Endometrium (tissue), 2 donors: ENCODE results near the gene NEAT1.

Experiments used
- FAIRE-seq: peaks from 2 replicates; lab custom pipeline; 2012; peaks lifted over from hg19 to GRCh38; lab: Jason Lieb, UNC
- donor health status: control.
- donor health status: control.

The NEAT1 gene

DNA sequence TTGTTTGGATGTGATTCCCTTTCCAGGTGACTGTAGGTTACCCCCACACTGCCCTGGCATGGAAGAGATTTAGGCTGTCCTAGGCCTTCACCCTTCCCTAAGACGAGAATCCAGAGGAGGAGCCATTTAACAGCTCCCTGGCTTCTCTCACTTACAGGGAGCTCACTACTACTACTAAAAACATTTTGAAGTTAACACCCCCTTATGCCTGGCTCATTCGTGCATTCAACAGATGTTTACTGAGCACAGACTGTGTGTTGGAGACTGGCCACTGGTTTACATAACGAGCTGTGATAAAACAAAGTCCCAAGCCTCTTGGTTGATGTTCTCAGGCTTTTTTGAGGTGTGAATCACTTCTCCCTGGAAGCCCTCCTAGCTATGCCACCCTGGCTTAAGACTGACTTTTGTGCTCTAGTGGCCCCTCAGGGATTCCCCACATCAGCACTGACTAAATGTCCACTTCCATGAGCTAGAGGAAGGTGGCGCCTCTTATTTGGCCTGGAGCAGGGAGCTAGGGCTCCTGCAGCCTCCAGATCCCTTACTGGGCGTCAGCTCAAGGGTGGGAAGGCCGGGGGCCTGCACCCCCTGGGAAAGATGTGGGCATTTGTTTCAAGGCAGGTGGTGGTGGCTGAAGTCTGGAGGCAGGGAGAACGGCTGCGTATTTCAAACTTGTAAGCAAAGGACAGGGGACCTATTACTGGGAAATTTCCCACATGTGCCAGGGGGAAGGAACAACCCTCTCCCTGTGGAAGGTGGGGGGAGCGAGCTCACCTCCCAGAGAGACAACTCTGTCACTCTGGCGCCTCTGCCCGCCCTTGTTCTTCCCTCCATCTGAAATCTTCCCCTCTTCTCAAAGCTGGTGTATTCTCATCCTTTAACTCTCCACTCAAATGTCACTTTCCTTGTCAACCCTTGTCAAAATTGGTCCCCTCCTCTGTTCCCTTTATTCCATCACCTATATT, 56.9 kb downstream of the NEAT1 start:
- no peak for FAIRE-seq

DNA sequence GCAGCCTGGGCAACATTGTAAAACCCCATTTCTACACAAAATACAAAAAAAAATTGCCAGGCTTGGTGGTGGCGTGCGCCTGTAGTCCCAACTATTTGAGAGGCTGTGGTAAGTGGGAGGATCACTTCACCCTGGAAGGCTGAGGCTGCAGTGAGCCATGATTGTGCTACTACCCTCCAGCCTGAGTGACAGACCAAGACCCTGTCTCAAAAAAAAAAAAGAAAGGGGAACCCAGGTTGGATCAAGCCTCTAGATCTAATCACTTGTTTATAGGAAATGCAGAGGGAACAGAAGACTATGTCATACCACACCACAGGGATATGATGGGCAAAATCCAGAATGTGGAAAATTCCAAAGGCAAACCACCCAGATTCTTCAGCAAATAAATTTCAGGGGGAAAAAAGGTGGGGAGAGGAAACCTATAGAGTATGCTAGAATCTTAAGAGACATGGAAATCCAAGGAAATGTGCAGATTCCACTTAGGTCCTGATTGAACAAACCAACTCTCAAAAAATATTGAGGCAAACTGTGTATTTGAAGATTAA, 59.8 kb downstream of the NEAT1 start:
- no peak for FAIRE-seq

DNA sequence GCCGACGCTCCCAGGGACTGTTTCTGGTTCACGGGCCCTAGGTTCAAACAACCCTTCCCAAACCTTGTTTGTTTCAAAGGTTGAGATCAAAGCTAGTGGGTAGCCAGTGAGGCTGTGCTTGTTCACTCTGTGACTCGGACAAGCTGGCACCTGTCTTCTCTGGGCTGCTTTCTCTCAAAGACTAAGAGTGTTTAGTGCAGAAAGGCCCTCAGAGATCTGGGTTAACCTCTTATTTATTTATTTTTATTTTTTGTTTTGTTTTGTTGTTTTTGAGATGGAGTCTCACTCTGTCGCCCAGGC, 63.3 kb downstream of the NEAT1 start:
- no peak for FAIRE-seq

DNA sequence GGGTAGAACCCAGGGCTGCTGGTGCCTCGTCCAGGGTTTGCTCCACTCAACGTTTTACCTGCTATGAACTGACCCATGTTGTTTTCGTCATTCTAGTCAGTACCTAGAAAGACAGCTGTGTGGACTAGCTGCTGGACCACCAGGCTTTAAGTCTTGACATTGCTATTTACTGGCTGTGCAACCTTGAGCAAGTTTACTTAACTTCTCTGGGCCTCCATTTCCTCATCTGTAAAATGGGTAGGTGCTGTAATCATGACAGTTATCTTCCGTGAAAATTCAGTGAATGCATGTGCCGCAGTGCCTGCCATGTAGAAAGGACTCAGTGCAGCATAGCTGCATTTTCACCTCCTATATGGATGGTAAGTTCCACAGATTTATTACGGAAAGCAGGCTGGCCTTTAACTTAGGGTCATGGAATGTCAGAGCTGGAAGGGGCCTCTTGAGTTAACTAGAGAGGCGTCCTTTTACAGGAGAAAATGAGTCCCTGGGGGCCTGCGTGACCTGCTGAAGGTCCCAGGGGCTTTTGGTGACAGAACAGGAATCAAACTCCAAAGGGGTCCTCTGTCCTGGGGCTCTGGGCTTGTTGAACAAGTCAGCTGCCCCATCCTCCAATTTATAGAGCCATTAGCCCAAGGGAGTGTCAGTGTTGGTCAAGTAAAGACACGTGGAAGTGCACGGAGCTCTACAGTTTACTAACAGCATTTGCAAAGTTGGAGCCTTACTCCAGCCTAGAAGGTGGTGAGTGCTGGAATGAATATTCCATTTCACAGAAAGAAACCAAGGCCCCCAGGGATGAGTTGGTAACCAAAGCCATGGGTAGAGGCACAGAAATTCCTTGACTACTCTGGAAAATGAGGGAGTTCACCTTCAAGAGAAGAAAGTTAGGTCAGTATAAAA, 64.2 kb downstream of the NEAT1 start:
- no peak for FAIRE-seq

DNA sequence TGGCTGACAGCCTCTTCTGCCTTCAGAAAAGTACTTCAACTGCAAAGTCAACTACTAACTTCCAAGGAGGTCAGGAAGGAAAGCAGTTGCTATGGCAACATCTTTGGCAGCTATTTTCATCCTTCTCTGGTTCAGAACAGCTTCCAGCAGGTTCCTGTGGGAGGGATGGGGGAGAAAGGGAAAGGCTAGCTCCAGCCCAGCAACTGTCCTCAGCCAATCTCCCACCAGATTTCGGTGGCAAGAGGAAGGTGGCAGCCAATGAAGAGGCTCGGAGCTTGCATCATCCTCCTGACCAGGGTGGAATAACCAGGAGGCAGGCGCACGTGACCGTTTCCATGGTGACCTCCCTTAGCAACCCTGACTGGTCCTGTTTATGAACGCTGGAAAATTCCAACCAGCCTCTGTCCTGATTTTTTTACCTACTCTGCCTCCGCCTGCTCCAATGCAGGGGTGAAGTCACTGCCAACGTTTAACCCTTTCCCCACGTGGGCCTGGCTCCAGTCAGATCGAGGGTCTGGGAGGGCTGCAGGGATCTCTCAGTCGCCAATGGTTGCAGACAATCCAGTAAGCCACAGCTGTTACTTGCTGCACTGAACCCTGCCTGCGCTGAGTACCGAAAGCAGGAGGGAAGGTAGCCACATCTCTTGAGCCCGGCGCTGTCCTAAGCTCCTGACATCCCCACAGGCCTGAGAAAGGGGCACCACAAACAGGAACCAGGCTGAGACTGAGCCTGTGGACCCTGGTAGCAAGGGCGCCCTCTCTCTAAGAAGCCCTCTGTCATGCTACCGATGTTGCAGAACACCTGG, 65.1 kb downstream of the NEAT1 start:
- peak; percentile 93 for FAIRE-seq

DNA sequence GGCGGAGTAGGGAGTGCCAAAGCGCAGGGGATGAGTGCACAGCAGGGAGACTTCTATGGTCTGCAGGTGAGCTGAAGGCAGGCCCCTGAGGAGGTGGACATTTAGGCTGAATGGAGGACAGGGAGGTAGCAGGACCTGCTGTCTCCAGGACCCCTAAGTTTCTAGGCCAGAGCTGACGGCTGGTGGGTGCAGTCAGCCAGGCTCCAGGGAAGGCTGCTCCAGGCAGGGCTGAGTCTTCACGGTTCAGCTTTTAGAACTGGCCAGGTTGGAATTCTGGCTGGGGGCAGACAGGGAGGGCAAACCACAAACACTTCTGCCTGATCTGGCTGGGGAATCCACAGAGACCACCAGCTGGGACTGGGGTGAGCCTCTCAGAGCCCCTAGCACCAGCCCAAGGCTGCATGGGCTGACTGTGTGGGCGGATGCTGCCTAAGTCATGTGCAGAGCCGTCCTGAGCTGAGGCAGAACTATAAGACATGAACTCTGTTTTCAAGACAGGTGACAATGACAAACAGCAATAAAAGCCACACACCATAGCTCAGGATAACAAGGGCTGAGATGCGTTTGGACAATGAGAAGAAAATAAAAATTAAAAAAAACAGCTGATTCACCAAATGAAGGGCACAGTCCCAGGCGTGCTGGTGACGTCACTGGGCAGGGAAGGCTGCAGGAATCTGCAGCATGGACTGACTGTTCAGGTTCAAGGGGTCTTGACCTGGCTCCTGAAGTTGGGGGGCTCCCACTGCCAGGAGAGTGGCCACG, 65.9 kb downstream of the NEAT1 start:
- FAIRE-seq: no peak

DNA sequence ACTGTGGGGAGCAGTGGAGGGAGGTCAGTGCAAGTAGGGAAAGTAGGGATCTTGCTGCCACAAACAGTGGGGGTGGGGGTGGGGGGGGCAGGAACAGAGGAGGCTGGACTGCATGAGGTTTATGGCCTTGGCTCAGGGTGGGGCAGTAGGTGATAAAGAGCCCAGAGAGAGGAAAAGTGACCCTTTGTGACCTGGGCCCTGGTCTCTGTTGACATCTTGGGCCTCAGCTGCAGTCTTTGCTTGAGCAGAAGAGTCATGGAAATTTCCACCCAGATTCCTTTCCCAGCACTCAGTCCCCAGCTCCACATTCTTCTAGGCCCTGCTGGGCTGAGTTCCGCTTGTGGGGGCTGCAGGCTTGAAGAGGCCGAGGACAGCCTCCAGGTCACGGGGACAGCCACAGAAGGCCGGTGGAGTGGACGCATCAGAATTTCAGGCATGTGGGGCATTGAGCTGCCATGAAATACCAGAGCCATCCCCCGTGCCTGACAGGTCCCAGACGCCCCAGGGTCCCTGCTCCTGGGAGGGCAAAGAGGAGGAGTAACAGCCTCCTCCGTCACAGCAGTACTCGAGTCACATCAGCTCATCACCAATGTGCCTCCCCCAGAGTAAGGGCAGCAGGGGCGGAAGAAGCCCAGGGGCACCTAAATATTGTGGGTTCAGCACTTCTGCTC, 66.6 kb downstream of the NEAT1 start:
- no peak for FAIRE-seq

DNA sequence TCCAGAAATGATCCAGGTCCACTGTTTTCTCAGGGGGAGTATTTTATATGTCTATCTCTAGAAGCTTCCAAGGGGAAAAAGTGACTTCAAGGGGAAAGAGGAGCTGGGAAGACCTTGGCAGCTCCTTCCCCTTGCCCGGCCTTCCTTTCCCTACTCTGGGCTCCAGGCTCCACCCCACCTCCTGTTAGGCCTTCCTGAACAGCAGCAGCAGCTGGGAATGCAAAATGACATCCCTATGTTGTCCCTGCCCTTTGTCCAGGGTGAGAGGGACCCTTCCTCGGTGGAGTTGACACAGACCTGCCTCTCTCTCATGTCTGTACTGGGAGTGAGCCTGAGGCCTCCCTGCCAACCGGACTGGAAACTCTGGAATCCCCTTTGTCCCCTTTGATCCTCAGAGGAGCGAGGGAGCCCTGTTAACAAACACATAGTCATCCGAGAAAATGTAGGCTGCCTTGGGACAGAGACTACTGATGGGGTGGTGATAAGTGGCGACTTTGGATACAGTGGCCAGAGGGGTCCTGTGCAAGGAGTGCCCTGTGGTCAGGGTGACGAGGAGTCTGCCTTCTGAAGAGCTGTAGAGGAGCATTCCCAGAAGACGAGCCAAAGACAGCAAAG, 67.2 kb downstream of the NEAT1 start:
- FAIRE-seq: no peak

DNA sequence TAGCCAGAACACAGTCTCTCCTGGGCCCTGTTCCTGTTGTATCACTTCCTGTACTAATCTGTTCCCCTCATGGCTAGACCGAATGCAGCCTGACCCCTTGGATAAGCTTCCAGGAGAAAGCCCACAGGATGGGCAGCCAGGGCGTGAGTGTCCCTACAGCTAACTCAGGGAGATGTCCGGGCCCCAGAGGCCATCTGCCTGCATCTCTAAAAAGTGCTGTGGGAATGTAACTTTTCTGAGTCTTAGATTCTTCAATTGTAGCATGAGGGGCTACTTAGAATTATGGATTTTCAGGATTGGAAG, 68.5 kb downstream of the NEAT1 start:
- no peak for FAIRE-seq

DNA sequence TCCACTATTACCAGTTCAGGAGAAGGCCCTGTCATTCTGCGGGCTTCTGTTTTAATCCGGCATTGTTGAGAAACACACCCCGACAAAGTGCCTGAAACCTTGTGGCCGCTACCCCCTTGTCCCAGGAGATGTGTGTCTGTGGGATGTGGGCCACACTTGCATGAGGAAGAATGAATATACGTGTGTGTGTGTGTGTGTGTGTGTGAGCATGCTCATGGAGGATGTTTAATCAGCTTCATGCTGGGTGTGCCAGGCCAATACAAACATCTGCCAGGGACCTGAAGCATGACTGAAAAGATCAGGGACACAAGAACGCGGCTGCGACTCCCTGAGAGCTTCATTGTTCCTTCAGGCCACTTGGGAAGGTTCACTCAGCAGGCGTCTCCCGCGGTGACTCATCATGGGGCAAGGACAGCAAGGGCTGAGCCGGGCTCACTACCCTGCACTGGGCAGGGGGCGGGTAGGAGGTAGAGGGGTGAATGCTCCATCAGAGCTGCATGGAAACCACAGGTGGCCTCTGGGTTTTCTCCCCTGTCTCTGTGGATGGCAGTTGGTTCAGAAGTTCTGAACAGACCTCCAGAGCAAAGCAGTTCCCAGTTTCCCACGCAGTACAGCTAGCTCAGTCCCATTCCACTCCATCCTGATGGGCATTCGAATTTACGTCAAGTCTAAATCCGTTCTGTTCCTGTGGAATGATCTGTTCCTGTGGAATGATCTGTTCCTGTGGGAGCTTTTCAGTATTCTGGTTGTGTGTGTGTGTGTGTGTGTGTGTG, 69.2 kb downstream of the NEAT1 start:
- no peak for FAIRE-seq

DNA sequence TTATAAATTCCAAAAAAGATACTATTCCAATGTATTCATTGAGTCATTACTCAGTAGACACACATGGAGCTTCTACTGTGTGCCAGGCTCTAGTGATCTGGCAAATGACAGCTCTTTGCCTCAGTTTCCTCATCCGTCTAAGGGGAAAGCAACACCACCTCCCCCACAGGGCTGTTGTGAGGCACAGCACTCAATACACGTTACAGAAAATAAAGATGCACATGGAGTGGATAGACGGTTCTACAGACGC, 69.7 kb downstream of the NEAT1 start:
- FAIRE-seq: no peak

DNA sequence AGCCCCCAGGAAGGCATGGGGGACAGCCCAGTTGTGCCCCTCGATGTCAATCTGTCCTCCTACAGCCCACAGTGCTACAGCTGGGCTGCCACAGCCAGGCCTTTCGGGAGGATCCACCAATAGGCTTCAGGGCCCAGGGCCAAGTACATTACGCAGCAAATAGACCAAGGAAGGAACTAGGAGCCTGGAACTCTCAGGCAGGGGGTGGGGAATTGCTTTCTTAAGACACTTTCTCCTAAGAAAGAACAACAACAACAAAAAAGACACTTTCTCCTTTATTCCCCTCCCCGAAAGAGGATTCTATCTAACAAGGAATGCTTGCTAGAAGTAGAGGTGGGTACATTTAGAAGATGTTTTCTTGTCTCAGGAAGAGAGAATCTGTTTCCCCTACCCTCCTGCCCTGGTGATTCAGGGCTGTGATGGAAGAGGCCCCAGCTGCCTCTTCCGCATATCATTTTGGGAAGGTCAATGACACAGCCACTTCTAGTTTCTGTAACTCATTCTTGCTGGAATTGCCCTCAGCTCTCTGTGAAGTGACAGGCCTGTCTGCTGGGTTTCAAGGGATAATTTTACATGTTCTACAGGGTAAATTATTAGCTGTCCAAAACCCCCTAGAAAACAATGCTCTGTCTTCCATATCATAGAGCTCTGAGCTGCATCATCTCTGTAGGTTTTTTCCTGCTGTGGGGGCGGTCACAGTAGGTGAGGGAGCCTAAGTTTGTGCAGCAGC, 70.2 kb downstream of the NEAT1 start:
- no peak for FAIRE-seq

DNA sequence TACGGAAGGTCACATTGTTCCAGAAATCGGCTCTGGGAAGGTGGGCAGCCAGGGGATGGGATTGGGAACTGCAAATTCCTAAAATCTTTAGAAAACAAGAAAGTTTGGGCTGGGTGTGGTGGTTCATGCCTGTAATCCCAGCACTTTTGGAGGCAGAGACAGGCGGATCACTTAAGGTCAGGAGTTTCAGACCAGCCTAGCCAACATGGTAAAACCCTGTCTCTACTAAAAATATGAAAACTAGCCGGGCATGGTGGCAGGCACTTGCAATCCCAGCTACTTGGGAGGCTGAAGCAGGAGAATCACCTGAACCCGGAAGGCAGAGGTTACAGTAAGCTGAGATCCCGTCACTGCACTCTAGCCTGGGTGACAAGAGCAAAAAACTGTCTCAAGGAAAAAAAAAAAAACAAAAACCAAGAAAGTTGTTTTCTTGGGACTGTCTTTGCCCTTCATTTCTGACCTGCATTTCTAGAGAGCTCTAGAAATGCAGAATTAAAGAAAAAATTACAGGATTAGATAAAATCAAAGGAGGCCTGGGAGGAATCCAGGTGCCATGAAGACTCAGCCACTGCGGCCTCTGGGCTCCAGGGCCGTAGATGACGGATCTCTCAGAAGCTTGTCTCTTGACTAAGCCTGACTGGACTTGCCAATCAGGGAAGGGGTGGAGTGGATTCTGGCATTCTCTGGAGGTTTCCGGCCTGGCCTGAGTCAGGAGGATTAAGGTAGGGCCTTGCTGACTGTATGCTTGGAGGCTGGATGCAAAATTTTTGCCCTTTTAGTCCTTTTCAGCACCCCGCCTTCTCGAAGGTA, 71.0 kb downstream of the NEAT1 start:
- FAIRE-seq: no peak
